HG03469 (cell line): Measurements from ENCODE around the gene GPR141.

ENCODE experiments used
- ATAC-seq: cut with Tn5 transposase; IDR thresholded peaks from one replicate; pipeline ENCODE4 v1.9.1; 2021; ENCODE audit warnings: mild to moderate bottlenecking, moderate library complexity, moderate number of reproducible peaks; ENCODE audit not compliant: unreplicated experiment

The GPR141 gene, protein sequence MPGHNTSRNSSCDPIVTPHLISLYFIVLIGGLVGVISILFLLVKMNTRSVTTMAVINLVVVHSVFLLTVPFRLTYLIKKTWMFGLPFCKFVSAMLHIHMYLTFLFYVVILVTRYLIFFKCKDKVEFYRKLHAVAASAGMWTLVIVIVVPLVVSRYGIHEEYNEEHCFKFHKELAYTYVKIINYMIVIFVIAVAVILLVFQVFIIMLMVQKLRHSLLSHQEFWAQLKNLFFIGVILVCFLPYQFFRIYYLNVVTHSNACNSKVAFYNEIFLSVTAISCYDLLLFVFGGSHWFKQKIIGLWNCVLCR

DNA sequence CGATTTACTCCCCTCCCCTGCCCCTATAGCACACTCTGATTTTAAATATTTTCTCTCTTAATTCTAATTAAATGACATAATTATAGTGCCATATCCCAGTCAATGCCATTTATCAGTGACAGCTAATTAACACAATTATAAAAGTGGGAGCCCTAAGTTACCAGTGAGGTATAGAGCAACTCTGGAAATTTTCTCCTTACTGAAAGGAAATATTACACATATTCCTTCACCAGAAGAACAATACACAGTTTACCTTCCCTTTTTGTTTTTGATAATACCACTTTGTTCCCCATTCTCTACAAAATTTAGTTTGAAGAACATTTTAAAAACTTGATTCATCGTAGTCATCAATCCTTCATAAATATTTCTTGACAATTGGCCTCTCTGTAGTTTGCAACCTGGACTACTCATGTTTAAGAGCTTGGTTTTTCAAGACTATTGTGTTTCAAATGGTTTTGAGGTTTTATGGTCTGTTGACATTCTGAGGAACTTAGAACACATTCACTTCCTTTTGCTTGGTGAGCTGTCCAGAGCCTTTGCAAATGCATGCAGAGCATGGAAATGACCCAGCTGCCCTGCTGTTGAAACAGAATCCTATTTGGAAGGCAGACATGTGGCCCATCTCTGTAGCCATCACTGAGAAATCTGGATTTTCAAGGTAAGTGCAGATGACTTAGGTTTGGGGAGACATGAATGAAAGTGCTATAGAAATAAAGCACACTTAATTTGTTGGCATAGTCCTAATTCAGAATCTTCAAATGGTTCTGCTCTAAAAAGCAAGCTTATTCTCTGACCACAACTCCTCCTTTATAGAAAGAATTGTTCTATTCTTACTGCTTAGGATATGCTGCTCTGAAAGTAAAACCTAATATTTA is at the start of gene GPR141:
TSS of gene GPR141 (plus strand) at position 521 of the 875 bp plus-strand sequence. CDS start 56,628 bp downstream, outside the sequence.
- peak; percentile 83 for ATAC-seq

DNA sequence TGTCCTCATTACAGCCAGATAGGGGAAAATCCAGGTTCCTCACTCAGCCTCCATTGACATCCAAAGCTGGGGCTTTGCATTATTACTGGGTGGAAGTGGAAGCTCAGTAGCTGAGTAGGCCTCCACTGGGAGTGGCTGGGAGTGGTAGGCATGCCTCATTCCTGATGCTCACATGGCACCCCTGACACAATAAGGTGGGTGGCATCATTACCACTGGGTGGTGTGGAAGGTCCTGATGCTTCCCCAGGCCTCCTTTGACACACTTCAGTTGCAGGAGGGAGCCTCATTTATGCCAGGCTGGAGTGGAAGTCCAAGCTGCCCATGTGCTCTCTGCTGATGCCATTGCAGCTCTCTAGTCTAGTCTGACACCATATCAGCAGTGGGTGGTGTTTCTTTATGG is 48.2 kb upstream of the GPR141 start:
- no peak for ATAC-seq

DNA sequence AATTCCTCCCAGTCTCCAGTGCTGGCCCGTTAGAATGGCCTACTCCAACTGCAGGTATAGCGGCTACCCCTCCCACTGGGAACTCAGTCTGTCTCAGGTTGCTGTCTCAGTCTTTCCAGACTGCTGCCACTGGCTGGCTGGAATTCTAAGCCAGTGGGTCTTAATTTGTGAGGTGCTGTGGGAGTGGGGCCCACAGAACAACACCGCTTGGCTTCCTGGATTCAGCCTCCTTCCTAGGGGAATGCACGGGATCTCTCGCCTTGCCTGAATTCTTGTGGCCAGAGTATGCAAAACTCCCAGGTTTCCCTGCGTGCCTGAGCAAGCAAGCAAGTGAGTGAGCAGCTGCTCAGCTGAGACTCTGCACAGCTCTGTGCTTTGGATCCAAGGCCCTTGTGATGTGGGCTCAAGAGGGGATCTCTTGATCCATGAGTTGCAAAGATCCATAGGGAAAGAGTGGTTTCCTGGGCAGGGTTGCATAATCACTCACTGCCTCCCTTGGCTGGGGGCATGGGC is 41.5 kb upstream of the GPR141 start:
- no peak for ATAC-seq

DNA sequence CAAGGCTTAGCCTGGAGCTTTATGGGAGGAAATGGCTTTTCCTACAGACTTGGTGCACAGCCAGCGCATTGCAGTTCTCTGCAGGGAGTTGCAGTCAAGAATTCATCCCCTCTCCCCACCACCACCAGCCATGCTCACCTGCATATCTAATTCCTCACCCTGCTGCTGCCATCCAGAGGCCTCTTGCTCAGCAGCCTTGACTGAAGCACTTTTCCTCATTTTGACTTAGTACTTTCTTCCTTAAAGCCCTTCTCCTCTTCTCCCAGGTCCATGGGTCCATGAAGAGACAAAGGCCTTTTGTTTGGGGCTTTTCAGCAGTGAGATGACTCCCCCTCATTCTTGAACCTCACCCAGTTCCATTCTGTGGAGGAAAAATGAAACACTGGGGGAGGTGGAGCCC is 39.7 kb upstream of the GPR141 start:
- ATAC-seq, result no peak

DNA sequence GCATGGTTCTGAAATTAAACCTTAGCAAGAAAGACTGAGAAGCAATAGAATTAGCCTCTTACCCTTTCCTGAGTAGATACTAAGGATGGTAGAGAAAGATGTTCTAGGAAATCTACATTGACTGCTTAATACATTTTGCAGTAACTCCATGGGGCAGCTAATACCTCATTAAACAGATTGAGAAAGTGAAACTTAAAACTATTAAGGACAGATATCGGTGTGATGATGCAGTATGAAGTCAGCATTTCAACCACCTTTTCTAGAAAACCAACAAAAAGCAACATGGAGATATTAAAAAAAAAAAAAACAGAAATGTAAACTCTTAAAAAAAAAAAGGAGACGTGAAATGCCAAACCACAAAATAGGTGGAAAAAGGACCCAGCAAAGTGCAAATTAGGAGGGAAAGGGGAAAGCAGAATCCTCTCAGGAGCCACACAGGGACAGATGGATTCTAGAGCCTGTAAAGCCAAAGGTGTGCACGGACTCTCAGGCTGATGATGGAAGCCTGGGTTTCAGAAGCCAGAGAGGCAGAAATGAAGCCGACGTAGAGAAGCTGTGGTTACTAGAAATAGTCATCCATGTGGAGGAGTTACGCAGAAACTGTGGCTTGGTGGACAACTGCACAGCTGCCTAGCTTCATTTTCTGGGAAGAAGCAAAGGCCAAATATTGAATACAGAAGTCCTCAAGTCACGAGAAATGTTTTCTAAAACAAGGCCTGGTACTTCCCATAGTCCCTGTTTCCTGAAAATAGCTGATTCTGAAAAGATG is 38.1 kb upstream of the GPR141 start:
- ATAC-seq, result no peak

DNA sequence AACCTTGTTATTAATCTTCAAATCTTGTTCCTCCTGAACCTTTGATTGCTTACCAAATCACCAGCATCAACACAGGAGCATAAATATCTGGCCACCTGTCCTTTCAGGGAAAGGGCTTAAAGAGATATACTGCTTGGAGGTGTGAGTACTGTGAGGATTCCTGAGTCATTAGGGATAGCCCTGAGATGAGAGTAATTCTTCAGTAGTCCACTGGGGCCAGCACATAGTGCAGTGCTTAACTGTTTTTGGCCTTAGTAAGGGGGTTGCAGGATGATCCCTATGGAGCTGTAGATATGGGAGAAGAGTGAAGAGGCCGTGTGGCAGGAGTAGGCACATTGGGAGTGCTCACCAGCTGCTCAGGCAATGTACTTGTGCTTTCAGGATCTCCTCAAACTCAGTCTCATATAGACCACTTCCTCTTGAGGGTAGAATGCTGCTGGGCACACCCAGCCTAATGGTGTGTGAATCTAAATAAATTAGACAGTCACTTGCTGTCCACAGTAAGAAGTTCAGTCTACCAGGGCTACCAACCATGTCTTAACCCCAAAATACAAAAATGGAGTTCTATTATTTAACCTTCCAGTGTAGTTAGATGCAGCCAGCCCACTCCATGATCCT is 26.5 kb upstream of the GPR141 start:
- ATAC-seq, result peak; percentile 77

DNA sequence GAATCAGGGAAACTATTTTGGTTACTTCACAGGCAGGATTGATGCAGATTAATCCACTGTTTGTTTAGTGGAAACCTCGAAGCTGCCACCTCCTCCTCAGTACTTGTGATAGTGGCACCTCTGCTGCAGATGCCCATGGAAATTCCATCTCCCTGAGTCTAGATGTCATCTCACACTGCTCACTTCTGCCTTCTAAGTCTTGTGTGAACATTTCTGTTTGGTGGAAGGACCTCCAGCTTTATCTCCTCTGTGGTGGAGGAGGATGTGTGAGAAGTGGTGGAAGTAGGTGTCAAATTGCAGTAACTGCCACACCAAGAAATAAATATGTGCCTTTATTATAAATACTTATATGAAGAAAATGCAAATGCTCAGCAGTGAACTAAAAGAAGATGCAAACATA is 25.8 kb upstream of the GPR141 start:
- no peak for ATAC-seq

DNA sequence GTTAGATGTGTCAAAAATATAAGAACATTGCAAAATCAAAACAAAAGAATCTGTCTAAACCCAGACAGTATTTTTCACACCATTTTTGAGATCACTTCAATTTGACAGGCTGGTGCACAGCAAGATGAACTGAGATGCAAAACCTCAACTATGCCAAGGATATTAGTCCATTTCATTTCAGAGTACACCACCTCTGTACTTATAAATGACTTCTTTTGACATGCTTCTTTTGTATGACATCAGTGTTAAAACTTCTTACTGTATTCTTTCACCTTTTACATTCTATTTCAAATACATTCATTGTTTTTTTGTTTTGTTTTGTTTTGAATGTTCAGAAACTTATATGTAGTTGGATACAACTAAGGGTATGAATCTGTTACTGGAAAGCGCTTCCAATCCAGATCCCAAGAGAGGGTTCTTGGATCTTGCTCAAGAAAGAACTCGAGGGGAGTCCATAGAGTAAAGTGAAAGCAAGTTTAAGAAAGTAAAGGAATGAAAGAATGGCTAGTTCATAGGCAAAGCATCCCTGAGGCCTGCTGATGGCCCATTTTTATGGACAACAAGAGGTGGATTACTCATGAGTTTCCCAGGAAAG is 23.5 kb upstream of the GPR141 start:
- ATAC-seq, result no peak

DNA sequence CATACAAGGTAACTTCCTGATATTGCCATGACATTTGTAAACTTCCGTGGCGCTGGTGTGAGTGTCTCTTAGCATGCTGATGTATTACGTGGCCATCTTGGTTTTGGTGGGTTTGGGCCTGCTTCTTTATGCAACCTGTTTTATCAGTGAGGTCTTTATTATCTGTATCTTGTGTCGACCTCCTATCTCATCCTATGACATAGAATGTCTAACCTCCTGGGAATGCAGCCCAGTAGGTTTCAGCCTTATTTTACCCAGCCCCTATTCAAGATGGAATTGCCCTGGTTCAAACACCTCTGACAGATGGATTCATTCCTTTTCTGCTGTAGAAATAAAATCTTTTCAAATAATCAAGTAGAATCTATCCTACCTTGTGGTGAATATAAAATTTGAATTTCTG is 23.0 kb upstream of the GPR141 start:
- no peak for ATAC-seq

DNA sequence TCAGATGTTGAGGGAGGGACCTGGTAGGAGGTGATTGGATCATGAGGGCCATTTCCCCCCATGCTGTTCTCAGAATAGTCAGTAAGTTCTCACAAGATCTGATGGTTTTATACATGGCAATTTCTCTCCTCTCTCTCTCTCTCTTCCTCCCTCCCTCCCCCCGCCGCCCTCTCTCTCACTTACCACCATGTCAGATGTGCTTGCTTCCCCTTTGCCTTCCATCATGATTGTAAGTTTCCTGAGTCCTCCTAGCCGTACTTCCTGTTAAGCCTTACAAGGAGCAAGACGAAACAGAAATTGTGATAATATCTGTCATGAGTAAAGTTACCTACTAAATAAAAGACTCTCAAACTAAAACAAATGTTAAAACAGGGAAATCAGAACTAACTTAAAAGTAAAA is 19.9 kb upstream of the GPR141 start:
- no peak for ATAC-seq

DNA sequence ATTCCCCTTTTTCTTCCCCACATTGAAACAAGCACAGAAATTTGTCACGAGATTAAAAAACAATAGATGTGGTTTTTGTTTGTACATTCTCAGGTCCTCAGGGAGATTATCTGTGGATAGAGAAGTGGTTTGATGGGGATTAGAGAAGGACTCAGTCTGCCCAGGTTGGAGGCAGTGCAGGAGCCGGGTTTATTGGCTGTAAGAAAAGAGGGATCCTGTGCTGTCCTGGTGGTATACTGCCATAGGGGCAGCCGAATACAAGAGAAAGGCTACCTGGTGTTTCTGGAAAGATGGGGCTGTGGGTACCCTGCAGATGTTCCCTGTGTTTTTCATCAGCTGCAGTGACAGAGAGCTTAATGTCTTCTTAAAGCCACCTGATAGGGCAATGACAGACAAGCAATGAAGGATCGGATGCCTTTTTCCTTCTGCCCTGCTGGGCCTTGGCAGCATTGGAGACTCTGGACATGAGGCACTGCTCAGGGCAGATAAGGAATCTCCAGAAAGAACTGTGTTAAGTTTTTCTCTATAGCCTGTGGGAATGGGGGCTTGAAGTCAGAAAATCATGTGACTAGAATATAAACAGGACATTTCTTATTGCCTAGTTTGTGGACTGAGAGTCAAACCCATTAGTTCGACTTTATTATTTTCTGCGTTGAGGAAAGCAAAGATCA is 18.1 kb upstream of the GPR141 start:
- no peak for ATAC-seq

DNA sequence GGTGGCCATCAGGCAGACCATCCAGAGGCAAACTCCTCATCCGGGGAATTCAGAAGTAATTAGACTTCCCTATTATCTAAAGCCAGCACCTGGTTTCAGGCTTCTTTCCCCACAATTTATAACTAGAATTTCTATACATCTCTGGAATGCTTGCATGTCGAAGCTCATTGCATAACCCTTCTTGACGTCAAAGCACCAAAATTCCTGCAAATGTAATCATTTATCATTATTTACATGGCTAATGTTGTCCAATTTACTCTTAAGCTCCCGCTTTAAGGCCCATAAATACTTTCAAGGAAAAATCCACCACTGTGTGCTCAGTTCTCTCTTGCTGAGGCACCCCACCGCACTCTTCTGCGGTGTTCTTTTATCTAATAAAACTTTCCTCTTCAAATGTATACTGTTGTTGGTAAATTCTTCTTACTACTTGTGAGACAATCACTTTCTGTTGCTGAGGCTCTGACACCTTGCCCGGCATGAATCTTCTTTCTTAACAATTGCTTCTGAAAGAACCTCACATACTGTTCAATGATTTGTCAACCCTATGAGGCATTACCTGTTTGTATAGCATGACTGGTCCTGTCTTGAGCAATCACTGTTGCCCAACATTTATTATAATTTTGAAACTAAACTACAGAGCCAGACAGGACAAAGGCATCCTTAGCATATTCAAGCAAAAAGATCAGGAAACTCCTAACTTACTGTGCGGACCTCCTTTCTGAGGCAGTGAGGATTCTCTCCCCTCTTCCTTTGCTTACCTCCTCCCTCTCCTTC is 17.4 kb upstream of the GPR141 start:
- no peak for ATAC-seq

DNA sequence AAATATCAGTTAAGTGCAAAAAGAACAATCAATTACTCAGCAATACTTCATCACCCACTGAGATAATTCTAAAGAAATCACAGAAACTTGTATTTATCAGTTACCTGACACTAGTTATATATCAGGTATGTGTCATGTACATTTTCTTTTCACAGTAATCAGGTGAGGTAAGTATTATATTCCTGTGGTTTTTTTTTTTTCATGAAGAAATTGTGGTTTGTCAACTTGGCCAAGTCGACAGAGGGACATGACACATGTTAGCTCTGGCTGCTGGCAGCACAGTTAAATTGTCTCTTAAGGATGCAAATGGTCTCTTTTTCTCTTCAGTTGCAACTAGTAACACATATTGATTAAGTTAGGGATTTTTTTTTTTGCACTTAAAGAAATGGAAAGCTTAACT is 13.7 kb upstream of the GPR141 start:
- no peak for ATAC-seq

DNA sequence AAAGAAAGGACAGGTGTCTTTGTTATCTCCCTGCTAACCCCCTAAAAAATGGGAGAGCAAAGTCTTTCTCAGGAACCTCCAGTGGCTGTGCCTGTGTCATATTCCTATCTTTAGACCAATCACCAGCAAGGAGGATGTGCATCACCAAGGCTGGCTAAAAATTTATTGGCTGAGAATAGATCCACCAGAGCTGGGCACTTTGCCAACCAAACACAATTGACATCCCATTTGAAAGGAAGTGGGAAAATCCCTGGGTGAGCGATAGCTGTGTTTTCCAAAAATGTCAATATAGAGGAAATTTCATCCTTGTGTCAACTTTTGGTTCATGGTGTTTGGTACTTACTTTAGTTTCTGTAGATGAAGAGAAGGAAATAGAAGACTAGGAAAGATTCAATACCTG is 13.1 kb upstream of the GPR141 start:
- no peak for ATAC-seq

DNA sequence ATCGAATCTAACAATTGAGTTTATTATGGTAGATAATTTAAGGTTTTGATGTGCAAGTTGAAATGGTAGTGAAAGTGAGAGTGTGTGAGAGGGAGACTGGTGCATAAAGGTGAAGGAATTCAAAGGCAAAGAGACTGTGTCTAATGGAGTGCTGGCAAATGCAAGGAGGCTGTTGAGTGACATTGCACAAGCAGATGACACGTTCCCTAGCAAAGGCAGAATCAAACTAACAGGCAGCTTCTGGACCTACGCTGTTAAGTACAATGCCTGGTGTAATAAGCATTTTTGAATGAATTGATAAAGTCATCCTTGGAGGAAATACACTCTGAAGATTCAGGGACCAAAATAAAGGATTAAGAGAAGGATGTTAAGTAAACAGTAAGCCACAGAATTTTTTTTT is 11.7 kb upstream of the GPR141 start:
- no peak for ATAC-seq

DNA sequence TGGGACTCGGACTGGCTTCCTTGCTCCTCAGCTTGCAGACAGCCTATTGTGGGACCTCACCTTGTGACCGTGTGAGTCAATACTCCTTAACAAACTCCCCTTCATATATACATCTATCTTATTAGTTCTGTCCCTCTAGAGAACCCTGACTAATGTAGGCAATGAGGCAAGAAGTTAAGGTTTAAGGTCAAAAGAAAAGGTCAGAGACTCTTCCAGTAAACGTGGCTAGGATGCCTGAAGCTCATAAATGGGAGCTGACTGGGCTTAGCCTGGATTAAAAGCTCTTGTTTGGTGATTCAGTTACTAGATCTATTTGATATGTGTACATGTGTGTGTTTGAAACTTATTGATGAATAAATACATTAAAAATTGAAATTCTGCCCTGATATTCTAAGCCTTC is 10.6 kb upstream of the GPR141 start:
- ATAC-seq, result no peak

DNA sequence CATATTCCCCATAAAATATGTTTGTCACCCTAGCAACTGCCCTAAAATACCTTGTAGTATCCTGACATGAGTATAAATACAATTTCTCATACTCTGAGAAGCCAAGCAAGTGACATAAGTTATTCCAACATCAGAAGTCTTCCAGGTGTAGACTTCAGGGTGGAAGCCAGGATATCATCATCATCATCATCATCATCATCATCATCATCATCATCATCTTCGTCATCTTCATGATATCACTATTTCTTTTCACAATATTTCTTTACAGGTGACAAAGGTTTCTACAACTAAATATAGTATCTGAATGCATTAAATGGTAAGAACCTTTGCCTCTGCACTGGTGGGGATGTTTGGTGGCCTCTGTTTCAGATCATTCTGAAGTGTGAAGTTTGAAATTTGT is 10.0 kb upstream of the GPR141 start:
- ATAC-seq, result no peak

DNA sequence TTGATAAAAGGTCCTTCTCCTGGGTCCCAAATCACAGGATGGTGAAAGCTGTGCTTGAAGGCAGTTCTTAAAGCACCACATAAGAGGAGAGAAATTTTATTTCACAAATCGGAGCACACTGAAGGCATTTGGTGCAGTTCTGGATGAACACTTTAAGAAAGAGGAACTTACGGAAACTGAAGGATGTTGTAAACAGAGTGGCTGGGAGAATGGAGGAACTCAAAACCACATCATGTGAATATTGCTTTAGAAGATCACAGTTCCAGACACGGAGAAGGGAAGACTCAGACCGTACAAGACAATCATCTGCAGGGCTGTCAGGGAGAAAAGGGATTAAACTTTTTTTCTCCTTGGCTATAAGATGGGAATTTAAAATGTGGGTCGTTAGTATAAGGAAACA is 9.0 kb upstream of the GPR141 start:
- ATAC-seq, result no peak

DNA sequence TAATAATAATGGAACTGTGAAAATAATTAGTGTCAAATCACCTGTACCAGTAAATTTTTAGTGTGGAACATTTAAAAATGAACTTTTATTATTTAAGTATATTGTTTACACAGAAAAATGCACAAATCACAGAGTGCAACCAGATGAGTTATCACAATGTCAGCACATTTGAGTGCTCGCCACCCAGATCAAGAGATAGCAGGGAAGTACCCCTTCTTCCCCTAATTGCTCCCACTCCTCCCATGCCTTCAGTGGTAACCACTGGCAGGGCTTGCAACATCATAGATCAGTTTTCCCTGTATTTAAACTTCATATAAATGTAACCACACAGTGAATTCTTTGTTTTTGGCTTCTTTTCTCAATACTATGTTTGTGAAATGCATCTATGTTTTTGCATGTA is 7.8 kb upstream of the GPR141 start:
- no peak for ATAC-seq
